BJ (cell line): Measurements from ENCODE around the gene TTLL13. TPM values are rescaled to one million over a fixed set of nuclear protein-coding genes. Genes with fewer than 3 reads are reported as not detected.

Experiments used
- CTCF ChIA-PET: fragments of 350-600 bp; formaldehyde crosslinking; extraction: SDS; loops from one replicate; lab custom pipeline; 2021; ENCODE audit warnings: antibody characterized with exemption, inconsistent platforms; lab: Yijun Ruan, JAX
- POLR2A ChIA-PET: fragments of 300-600 bp; sonication (Branson Sonifier 250); formaldehyde crosslinking; extraction: SDS; loops from one replicate; lab custom pipeline; 2021; ENCODE audit warnings: antibody characterized with exemption; lab: Charles Lee
- DNase-seq: peaks from one replicate; pipeline ENCODE4 v3.0.0-alpha.2; 2011; ENCODE audit warnings: low read depth
- H3K27me3 ChIP-seq: 2 replicates; pipeline ENCODE4 v1.6.0; 2011; ENCODE audit warnings: low read length; ENCODE audit not compliant: control insufficient read depth, insufficient read depth
- H3K36me3 ChIP-seq: 2 replicates; pipeline ENCODE4 v1.5.1; 2011; ENCODE audit warnings: low read length; ENCODE audit not compliant: control insufficient read depth, insufficient read depth
- H3K4me3 ChIP-seq: 2 replicates; pipeline ENCODE4 v1.5.1; 2011; ENCODE audit warnings: low read depth, mild to moderate bottlenecking, control low read depth, low read length
- CTCF ChIP-seq: IDR thresholded peaks from 2 replicates; pipeline ENCODE4 v1.5.1; 2011; ENCODE audit warnings: low read depth, mild to moderate bottlenecking, control low read depth, inconsistent platforms, low read length, moderate library complexity; ENCODE audit not compliant: insufficient read depth
- polyA plus RNA-seq: library from polyadenylated mRNA; depleted of rRNA; stranded (reverse); fragments of >200 nt; gene quantifications from 2 replicates; pipeline ENCODE4 v1.2.3, GENCODE V29; 2011

Gene TTLL13
- polyA plus RNA-seq, 1 experiment, result 0.05 TPM

GRCh38 chr15:90211440-90212143 is 37.8 kb upstream of the TTLL13 start:
- ChIA-PET CTCF (interaction anchor here (1.0 kb wide), 1 partner anchor 10 kb away, joined by 4 read pairs; no protein-coding TSS in a partner anchor), POLR2A (interaction anchor here (0.6 kb wide), 1 partner anchor 99 kb away, joined by 3 read pairs; no protein-coding TSS in a partner anchor)
- Histone ChIP-seq H3K27me3 (no peaks in the 10 kb centered on the region), H3K4me3 (no peak overlapping the region), H3K36me3 (peaks cover 2% of the 10 kb centered on the region; the same call in 1 of the 2 replicates)
- no peak for DNase-seq
- TF ChIP-seq CTCF, result no peak

- Histone ChIP-seq H3K27me3 (no peaks in the 10 kb centered on the region), H3K36me3 (peaks cover 2% of the 10 kb centered on the region; the same call in 1 of the 2 replicates), H3K4me3 (no peak overlapping the region)
- CTCF ChIA-PET, result interaction anchor here (1.0 kb wide), 1 partner anchor 9 kb away, joined by 4 read pairs; no protein-coding TSS in a partner anchor
- TF ChIP-seq CTCF, result no peak
- POLR2A ChIA-PET, result interaction anchor here (0.6 kb wide), 1 partner anchor 99 kb away, joined by 3 read pairs; no protein-coding TSS in a partner anchor
- DNase-seq, result no peak
Observed at GRCh38 chr15:90212221-90213098, 36.9 kb upstream of the TTLL13 start.

GRCh38 chr15:90213122-90213817 is 36.1 kb upstream of the TTLL13 start:
- DNase-seq, result no peak
- H3K27me3 ChIP-seq, result no peaks in the 10 kb centered on the region
- ChIA-PET CTCF (interaction anchor here (0.8 to 1.6 kb wide), 5 partner anchors 8 to 40 kb away, joined by 3 to 5 read pairs (median 4); partner anchors contain the start of gene TTLL13), POLR2A (no interaction called here)
- no peak for TF ChIP-seq CTCF
- peaks cover 3% of the 10 kb centered on the region for H3K36me3 ChIP-seq
- H3K4me3 ChIP-seq, result no peak overlapping the region

- ChIA-PET POLR2A (no interaction called here), CTCF (interaction anchor here (0.8 to 1.6 kb wide), 6 partner anchors 9 to 129 kb away, joined by 3 to 5 read pairs (median 4); partner anchors contain the start of gene TTLL13)
- Histone ChIP-seq H3K27me3 (no peaks in the 10 kb centered on the region), H3K36me3 (peaks cover 3% of the 10 kb centered on the region), H3K4me3 (no peak overlapping the region)
- no peak for DNase-seq
- no peak for TF ChIP-seq CTCF
Observed at GRCh38 chr15:90213818-90214204, 35.5 kb upstream of the TTLL13 start.
